Measurements from ENCODE around the gene GLRA3.
"Not testable (repeated sequence)": the region's sequence is repeated elsewhere in the genome, so short reads cannot be mapped to it uniquely, and the experiment has no call there.

Gene GLRA3

DNA sequence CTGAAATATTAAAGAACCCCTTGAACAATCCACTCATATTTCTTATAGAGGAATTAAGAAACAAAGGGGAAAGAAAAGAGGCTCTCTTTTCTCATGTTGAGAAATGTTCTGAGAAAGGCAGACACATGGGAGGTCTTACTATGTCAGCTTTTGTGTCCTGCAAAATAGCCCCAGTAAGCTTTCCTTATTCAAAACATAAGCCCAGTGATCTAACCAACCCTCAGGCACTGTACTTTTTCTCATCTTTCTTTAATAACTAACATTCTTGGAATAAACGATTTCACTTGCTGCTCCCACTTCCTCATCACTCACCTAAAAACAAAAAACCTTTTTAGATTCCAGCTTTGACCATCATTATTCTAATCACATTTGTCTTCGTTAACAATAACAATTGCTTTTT lies 115.9 kb downstream of the GLRA3 start:
- DNase-seq: no peak

DNA sequence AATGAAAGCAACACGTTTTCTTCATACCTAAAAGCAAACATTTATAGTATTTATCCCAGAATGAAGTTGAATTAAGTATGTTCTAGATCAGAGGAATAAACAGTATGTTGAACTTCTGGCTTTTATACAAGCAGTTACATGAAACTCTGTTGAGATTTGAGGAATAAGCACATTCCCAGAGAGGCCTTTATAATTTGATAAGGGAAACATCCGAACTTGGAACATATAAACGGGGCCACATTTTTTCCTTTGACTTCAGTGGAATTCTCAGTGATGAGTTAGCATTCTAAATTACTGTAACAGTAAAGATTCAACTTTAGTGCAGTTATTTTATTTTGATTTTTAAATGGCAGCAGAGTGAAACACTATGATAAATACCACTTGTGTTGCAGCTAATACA lies 119.5 kb downstream of the GLRA3 start:
- DNase-seq: no peak

GRCh38 chr4:174708381-174708780 lies 120.7 kb downstream of the GLRA3 start:
- no peak for DNase-seq

GRCh38 chr4:174707902-174708301 lies 121.1 kb downstream of the GLRA3 start:
- DNase-seq: no peak

DNA sequence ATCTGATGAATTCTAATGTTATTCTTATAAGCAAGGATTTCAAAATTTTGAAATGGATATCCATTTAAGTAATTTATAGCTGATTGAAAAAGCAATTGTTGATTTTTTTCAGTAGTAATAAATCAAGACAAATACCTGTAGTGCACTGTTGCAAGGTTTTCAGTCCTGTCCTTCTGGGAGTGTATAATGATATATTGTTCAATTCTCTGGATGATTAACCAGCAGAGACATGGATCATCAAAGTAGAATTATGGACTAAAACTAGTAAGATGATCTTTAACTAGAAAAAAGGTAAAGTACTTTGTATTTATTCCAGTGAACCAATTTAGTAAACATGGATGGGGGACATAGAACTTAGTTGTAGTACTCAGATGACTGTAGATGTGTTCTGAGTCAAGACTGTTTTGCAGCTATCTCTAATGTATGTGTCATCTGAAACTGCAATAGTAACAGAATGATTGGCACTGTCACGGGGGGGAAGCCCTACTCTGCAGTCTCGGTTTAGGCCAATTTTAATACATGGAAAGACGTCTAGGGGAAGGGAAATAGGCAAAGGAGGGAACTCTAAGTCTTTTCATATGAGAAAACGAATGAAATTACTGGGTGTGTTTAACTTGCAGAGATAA lies 121.9 kb downstream of the GLRA3 start:
- DNase-seq: no peak

DNA sequence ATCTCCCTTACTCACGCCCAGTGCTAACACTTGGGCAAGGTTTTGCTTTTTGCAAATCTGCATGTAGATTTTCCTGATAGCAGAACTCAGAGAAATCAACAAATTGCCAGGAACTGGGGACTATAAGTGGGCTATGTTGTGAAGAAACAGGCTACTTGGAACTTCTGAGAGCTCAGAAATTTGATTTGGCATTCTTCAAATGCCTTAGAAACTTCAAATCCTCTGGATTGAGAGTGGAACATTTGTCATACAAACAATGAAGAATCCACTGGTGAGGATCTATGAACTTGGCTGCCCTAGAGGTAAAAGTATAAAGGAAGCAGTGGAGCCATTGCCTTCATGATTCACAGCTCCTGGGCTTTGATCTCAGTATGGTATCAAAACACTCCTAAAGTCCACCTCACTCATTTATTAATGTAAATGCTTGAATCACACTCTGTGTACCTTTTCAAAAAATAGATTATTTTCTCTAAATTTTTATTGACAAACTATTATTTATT lies 126.0 kb downstream of the GLRA3 start:
- DNase-seq: no peak

DNA sequence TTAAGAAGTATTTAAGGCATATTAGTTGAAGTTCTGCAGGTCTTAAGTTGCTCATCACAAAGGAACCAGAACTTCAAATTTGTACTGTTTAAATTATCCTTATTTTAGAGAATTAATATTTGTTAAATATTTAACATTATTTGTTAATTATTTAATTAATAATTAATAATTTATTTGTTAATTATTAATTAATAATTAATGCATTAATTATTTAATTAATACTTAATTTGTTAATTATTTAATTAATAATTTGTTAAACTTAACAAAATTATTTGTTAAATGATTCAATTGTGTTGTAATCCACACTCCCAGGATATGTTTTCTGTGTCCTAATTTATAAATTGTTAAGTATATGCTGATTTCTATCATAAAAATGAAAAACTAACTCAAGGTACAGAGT lies 129.4 kb downstream of the GLRA3 start:
- no peak for DNase-seq

GRCh38 chr4:174697896-174698295 lies 131.2 kb downstream of the GLRA3 start:
- DNase-seq: no peak

GRCh38 chr4:174697202-174697601 lies 131.8 kb downstream of the GLRA3 start:
- DNase-seq: peak; percentile 4

DNA sequence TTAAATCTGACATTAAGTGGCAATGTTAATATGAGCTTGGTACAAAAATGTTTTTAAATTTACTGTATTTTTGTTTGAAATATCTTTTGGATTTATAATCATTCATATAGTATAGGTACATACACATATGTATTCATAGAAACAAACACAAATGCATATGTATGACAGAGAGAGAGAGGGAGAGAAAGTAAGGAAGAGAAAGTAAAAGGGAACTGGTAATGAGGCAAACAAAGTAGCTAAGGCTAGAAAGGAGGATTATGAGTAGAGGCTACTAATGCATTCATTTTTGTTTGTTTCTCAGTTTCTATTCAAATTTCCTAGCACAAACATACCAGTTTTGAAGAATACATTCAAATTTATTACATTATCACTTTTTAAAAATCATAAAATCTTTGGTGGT lies 132.4 kb downstream of the GLRA3 start:
- no peak for DNase-seq

DNA sequence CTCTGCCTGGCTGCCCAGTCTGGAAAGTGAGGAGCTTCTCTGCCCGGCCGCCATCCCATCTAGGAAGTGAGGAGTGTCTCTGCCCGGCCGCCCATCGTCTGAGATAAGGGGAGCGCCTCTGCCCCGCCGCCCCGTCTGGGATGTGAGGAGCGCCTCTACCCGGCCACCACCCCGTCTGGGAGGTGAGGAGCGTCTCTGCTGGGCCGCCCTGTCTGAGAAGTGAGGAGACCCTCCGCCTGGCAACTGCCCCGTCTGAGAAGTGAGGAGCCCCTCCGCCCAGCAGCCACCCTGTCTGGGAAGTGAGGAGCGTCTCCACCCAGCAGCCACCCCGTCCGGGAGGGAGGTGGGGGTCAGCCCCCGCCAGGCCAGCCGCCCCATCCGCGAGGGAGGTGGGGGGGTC lies 137.2 kb downstream of the GLRA3 start:
- not testable (repeated sequence) for DNase-seq

GRCh38 chr4:174690665-174691064 lies 138.4 kb downstream of the GLRA3 start:
- no peak for DNase-seq

DNA sequence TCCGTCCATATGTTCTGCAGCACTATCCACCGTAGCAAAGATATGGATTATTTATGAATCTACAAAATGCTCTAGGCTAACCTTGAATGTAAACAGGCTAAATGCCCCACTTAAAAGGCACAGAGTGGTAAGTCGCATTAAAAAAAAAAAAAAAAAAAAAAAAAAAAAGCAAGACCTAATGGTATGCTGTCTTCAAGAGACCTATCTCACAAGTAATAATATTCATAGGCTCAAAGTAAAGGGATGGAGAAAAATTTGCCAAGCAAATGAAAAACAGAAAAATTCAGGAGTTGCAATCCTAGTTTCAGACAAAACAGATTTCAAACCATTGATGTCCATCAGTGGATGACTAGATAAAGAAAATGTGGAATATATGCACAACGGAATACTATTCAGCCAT lies 139.4 kb downstream of the GLRA3 start:
- no peak for DNase-seq

- DNase-seq: no peak
Observed at GRCh38 chr4:174686826-174687225, 142.2 kb downstream of the GLRA3 start.

DNA sequence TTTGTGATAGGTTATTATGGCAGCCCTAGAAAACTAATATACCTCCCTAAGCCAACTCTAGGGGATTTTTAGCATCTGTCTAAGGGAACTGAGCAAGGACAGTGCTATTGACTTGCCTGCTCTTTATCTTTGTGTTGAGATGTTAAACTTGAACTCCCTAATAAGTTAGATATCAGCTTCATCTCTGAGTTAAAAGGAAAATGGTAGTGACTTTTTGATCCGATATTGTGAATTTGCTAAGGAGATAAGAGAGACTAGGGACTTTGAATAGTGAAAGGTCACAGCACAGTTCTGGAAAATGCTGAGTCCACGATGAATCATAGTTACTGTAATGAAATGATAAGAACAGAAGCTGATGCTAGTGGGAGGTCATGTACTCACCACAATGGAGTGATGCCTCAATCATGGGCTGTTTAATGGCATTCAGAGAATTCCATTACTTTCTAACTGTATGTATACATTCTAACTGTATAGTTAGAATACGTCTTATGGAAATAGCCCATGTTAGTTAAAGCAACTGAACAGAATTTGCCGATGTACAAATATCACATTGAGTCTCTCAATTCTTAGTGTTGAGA lies 147.2 kb downstream of the GLRA3 start:
- DNase-seq: no peak

DNA sequence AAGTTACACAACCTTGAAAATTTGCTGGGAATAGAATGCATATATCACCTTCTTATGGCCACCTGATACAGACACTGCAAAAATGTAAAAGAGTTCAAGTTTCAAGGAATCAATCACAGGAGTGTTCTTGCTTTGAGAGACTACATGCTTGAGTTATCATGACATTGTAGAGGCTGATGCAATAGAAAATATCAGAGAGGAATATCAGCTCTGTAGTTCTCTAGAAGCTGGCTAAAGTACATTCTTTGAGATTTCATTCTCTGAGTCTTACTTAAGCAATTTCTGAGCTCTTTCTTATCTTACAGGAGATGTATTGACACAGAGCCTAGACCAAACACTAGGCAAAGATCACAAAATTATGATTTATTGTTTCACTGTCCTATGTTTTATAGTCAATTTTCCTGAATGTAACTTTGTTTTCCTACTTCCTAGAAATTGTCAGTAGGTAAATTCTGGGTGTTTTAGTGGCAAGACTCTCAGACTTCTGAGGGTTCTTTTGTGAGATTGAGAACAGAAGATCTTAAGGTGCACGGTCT lies 154.7 kb downstream of the GLRA3 start:
- no peak for DNase-seq

DNA sequence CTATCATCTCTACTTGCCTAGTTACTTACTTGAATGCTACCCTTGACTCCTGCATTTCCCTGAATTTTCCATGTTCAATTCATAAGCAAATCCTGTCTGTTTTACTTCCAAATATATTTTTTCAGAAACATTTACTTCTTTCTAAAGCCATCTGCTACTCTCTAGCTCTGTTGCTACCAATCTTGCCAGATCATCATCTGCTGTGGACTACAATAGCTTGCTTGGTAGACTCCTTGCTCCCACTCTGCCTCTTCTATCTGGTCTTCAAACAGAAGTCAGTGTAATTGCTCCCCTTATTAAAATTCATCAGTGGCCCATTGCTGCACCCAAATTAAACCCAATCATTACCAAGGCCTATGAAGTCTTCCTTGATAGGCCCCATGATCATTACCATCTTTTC lies 155.2 kb downstream of the GLRA3 start:
- DNase-seq: no peak

GRCh38 chr4:174672276-174672675 lies 156.8 kb downstream of the GLRA3 start:
- no peak for DNase-seq

DNA sequence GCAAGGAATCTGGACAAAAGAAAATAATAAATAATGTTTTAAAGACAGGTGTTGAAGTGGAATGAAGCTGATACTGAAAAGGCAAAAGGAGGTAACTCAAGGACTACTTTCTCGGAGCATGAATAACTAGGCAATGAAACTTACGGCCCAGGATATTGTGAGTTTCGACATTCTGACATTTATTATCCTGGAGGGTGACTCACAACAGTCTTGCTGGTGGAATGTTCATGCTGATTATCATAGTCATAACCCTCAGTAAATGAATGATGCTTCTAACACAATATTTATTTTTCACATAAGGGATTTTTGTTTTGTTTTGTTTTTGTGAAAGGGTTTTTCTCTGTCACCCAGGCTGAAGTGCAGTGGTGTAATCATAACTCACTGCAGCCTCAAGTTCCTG lies 159.8 kb downstream of the GLRA3 start:
- no peak for DNase-seq

DNA sequence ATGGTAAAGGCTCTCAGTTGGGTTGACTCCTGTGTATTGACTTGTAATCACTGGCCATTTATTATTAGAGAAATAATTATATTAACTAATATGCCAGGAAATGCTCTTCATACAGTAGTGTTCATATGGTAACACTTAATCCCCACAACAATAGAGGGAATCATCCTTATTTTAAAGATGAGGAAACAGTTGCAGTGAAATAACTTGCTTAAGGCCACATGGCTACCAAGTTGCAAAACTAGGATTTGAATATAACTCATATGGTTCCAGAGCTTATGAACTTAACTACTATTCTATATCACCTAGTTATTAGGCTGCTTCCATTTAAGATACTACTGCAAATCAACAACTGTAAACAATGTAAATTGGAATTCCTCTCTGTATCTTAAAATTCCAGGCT lies 163.2 kb downstream of the GLRA3 start:
- DNase-seq: no peak

GRCh38 chr4:174663216-174663615 lies 165.8 kb downstream of the GLRA3 start:
- DNase-seq: no peak

DNA sequence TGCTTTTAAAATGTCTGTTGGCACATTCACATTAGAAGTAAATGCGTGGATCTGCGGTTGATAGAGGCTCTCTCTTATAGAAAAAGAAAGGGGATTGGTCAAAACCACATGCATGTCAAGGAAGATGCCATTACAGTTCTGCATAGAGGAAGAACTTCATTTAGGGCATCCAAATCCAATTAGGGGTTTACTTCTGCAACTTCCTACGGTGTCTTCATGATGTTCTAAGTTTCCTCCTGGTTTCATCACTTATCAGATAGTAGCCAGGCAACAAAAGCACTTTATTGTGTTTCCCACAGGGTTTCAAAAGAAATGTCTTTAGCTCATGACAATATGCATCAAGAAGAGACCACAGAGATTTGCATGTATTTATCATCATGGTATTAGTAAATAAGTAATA lies 170.8 kb downstream of the GLRA3 start:
- DNase-seq: no peak

DNA sequence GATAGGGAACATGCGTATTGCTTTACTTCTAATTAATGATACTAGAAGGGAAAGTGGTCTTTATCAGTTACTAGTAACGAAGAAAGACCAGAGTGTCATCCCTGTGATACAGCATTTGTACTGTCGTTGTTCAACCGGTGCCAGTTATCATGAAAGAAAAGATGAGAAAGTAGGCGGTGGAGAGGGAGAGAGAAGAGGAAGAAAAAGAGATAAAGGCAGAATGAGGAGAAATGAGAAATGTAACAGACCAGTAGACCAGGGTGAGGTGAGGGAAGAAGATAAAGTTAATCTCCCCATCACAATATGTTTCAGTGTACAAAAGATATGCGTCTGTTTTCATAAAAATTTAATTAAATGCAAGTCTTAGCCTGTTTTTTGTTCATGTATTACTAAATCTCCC lies 171.6 kb downstream of the GLRA3 start:
- DNase-seq: no peak

GRCh38 chr4:174654634-174655033 lies 174.4 kb downstream of the GLRA3 start:
- DNase-seq: no peak
